Effector memory CD4-positive, alpha-beta T cell (primary cell): Measurements from ENCODE around the gene DAB1.

ENCODE experiments used
- DNase-seq, 3 donors: peaks; one replicate each; pipeline ENCODE4 v3.0.0-alpha.2; 2020
- H3K27ac ChIP-seq: 2 replicates; pipeline ENCODE4 v1.7.0; 2013; ENCODE audit warnings: mild to moderate bottlenecking, low read length, moderate library complexity; ENCODE audit not compliant: insufficient read depth, poor library complexity, severe bottlenecking
- H3K27me3 ChIP-seq: replicated peaks from 2 replicates; pipeline ENCODE4 v1.7.0; 2013; ENCODE audit warnings: mild to moderate bottlenecking, low read length; ENCODE audit not compliant: insufficient read depth, control insufficient read depth, poor library complexity, severe bottlenecking
- H3K36me3 ChIP-seq: 2 replicates; pipeline ENCODE4 v1.7.0; 2013; ENCODE audit warnings: mild to moderate bottlenecking, low read length, moderate library complexity; ENCODE audit not compliant: control insufficient read depth, insufficient read depth
- H3K4me1 ChIP-seq: 2 replicates; pipeline ENCODE4 v1.7.0; 2013; ENCODE audit warnings: low read length, mild to moderate bottlenecking; ENCODE audit not compliant: control insufficient read depth, insufficient read depth, poor library complexity, severe bottlenecking
- H3K4me3 ChIP-seq: 2 replicates; pipeline ENCODE4 v1.7.0; 2013; ENCODE audit warnings: low read length, low read depth, mild to moderate bottlenecking; ENCODE audit not compliant: insufficient read depth, poor library complexity, severe bottlenecking
- H3K9me3 ChIP-seq: 2 replicates; pipeline ENCODE4 v1.7.0; 2013; ENCODE audit warnings: mild to moderate bottlenecking, low read length, moderate library complexity; ENCODE audit not compliant: control insufficient read depth

DAB1 gene

DNA sequence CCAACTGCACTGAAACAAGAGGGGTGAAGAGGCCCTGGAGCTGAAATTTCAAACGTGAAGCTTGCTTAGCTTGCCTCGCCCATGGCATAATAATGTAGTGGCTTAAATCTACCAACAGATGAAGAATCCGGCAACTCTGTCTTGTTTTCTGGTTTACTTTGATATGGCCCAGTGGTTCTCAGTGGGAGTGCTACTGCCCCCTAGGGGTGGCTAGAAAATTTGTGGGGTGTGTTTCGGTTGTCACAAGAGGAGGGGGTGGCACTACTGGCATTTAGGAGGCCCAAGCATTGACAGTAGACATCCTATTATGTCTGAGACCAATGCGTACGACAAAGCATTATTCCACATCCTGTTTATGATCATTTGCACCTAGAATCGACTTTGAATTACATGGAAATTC lies 406.1 kb downstream of the DAB1 start:
- H3K4me3 ChIP-seq = no peak overlapping the region
- H3K27ac ChIP-seq = no peak overlapping the region
- H3K27me3 ChIP-seq = no peaks in the 10 kb centered on the region
- DNase-seq = no peak
- no peaks in the 10 kb centered on the region for H3K9me3 ChIP-seq
- no peaks in the 10 kb centered on the region for H3K4me1 ChIP-seq
- H3K36me3 ChIP-seq = no peaks in the 10 kb centered on the region

DNA sequence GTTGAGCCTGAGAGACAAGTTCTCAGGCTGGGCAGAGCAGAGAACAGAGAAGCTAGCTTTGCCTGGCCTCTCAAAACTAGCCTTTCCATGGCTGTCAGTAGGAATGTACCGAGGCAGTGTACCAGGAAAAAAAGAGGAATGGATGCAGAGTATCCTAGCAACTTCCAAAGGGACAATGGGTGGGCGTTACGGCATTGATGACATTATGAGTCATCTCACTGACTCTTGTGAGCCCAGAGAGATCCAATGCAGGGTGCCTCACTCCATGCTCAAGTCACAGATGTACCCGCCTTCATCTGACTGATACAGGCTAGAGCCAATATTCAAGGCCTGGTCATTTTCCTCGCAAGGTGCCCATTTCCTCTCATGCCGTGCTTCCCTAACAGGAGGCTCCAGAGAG lies 406.7 kb downstream of the DAB1 start:
- DNase-seq = no peak

DNA sequence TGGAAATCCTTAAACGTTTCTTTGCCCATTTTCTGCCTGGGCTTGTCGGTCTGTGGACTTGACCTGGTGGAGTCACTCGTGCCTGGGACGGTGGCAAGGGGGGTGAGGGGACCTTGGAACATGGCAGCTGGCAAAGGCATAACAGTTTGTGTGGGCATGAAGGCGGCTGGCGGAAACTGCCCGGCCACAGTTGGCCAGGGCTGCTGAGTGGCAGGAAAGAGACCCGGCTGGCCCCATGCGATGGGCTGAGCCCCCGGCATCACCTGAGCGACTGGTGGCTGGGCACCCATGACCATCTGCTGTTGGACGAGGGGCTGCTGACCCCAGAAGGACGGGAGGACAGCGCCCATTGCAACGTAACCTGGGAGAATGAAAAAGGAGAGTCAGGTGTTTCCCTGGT lies 408.8 kb downstream of the DAB1 start:
- Histone ChIP-seq H3K27me3 (no peaks in the 10 kb centered on the region), H3K4me1 (no peaks in the 10 kb centered on the region), H3K9me3 (no peaks in the 10 kb centered on the region), H3K36me3 (no peaks in the 10 kb centered on the region), H3K27ac (no peak overlapping the region), H3K4me3 (no peak overlapping the region)
- no peak for DNase-seq

More for the DNA sequence above, 406.7 kb downstream of the DAB1 start:
- no peaks in the 10 kb centered on the region for H3K27me3 ChIP-seq
- H3K27ac ChIP-seq = no peak overlapping the region
- H3K36me3 ChIP-seq = no peaks in the 10 kb centered on the region
- no peaks in the 10 kb centered on the region for H3K9me3 ChIP-seq
- H3K4me1 ChIP-seq = no peaks in the 10 kb centered on the region
- H3K4me3 ChIP-seq = no peak overlapping the region

DNA sequence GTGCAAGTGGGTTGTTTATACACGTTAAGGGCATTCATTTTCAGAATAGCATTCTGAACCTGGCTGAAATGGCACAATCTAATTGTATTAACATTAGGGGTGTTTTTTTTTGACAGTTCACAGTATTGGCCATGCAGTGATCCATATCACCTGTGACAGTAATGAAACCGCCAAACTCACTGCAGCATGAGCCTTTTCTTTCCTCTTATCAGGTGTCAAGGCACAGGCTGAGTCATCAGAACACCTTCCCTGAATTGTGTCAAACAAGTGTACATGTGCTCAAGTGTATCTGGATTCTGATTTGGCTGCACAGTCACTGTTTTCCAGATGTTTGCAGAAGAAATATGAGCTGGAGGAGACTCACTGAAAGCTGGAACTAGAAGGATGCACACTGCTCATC lies 410.3 kb downstream of the DAB1 start:
- Histone ChIP-seq H3K4me1 (no peaks in the 10 kb centered on the region), H3K9me3 (no peaks in the 10 kb centered on the region), H3K27me3 (no peaks in the 10 kb centered on the region), H3K36me3 (no peaks in the 10 kb centered on the region), H3K27ac (no peak overlapping the region), H3K4me3 (no peak overlapping the region)
- no peak for DNase-seq

DNA sequence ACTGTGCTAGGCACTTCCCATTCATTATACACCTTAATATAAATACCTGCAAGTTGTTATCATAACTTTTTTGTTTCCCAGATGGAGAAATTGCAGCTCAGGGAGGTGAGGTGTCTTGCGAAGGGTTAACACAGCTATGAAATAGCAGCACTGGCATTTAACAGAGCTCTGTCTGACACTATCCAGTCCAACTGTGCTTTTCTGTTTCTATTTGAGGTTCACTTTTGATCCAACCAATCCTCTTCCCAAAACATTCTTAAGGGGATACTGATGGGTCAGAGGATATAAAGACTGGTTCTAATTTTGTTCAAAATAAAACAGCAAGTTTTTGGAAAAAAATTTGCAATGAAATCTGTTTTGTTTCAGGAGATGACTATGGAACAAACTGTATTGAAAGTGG lies 411.5 kb downstream of the DAB1 start:
- Histone ChIP-seq H3K4me3 (no peak overlapping the region), H3K4me1 (no peaks in the 10 kb centered on the region), H3K27me3 (no peaks in the 10 kb centered on the region), H3K27ac (no peak overlapping the region), H3K36me3 (no peaks in the 10 kb centered on the region), H3K9me3 (no peaks in the 10 kb centered on the region)
- DNase-seq = no peak

DNA sequence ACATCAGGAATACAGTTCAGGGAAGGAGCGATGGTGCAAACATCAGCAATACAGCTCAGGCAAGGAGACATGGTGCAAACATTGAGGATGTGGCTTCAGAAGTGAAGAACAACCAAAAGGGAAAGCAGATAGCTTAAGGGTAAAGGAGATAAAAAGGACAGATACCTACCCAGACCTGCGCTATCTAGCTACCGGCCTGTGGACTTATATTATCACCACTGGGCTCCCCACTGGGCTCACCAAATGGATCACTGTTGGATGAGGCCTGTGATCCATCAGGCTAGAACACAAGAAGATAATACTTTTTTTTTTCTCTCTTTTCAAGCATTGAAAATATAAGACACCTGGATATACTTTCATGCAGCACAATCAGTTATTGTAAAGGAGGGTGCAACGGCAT lies 413.3 kb downstream of the DAB1 start:
- DNase-seq = no peak
- H3K4me1 ChIP-seq = no peaks in the 10 kb centered on the region
- no peaks in the 10 kb centered on the region for H3K27me3 ChIP-seq
- H3K27ac ChIP-seq = no peak overlapping the region
- H3K4me3 ChIP-seq = no peak overlapping the region
- H3K9me3 ChIP-seq = no peaks in the 10 kb centered on the region
- H3K36me3 ChIP-seq = no peaks in the 10 kb centered on the region

DNA sequence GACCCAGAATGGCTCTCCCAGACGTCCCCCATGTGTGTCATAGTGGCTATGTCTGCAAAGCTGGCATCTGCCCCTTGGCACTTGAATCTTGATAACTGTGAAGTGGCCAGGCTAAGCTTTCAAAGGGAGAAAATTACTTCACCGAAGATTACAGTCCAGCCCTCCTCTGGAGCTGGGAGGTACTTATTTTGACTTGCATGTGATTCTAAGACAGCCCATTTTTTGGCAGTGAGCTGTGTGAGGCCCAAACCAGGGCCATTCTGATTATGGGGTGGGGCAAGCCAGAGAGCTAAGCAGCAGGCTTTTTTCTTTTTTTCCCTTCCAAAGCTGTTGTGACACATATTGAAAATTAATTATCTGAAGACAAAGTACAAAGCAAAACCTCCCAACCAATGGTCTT lies 415.9 kb downstream of the DAB1 start:
- no peaks in the 10 kb centered on the region for H3K36me3 ChIP-seq
- DNase-seq = no peak
- H3K27me3 ChIP-seq = no peaks in the 10 kb centered on the region
- no peaks in the 10 kb centered on the region for H3K4me1 ChIP-seq
- H3K9me3 ChIP-seq = no peaks in the 10 kb centered on the region
- H3K27ac ChIP-seq = no peak overlapping the region
- H3K4me3 ChIP-seq = no peak overlapping the region

DNA sequence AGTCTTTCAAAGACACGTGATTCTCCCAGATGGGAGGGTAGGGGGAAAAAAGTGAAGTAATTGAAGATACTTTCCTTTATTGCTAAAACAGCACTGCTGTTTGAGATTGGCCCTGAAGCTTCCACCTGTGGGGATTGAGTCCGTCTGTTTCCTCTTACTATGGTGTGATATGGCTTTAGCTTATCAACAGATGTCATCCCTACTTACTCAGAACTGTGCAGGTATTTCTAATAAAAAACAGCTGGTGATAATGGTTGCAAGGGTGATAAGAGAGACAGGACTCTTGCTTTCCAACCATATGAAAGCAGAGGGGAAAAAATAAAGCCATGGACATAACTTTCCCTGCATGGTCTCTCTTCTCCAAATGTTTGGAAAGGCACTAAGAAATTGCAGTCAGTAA lies 416.4 kb downstream of the DAB1 start:
- no peak overlapping the region for H3K4me3 ChIP-seq
- no peaks in the 10 kb centered on the region for H3K4me1 ChIP-seq
- H3K27me3 ChIP-seq = no peaks in the 10 kb centered on the region
- no peak overlapping the region for H3K27ac ChIP-seq
- DNase-seq = no peak
- no peaks in the 10 kb centered on the region for H3K9me3 ChIP-seq
- no peaks in the 10 kb centered on the region for H3K36me3 ChIP-seq

DNA sequence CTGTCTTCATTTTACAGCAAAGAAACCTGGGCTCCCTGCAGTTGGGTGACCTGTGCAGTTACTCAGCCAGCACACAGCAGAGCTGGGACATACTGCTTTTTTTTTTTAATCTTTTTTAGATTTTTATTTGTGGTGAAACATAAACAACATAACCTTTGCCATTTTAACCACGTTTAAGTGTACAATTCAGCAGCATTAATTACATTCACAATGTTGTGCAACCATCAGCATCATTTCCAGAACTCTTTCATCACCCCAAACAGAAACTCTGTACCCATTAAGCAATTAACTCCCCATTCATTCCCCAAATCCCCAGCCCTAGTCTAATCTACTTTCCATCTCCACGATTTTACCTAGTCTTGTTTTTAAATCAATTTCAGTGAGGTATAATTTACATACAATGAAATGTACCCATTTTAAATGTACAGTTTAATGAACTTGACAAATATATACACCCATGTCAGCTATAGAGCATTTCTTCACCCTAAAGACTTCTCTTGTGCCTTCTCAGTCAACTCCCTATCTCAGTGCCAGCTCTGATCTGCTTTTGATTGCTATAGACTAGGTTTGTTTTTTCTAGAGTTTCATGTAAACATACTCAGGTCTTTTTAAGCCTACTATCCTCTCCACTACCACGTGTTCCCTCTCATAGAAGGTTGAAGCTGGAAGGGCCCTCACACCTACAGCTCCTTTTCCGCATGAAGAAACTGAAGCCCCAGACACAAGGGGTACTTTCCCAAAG lies 420.3 kb downstream of the DAB1 start:
- H3K36me3 ChIP-seq = no peaks in the 10 kb centered on the region
- no peak for DNase-seq
- H3K4me1 ChIP-seq = no peaks in the 10 kb centered on the region
- H3K27ac ChIP-seq = no peak overlapping the region
- no peak overlapping the region for H3K4me3 ChIP-seq
- H3K9me3 ChIP-seq = no peaks in the 10 kb centered on the region
- no peaks in the 10 kb centered on the region for H3K27me3 ChIP-seq

DNA sequence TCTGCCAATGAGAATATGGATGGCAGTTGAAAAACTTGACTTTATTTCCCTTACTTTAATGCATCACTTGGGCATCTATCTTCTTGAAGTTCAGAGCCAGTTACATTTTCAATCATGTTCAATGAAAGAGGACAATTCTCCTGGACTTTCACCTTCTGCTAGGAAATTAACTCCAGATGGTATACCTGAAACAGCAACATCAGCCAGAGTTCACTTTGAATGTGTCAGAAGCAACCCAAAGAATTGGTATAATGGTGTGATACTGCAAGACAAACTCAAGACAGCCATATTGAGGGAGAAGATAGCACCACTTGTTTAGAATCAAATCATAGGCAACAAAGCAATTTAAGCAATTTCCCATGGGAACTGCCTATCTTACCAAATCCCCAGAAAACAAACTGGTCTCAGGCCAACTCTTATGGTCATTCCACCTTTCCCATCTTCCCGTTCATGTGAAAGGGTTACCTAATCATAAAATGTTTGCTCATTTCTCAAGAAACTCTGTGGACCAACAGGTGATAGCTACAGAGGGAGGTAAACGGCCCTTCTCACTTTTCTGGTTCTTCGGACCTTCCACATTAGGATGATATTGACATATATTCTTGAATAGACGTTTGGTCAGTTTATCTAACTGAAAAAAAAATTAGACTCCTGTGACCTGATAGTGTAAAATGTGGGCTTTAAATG lies 428.3 kb downstream of the DAB1 start:
- Histone ChIP-seq H3K4me1 (no peaks in the 10 kb centered on the region), H3K36me3 (no peaks in the 10 kb centered on the region), H3K27ac (no peak overlapping the region), H3K27me3 (no peaks in the 10 kb centered on the region), H3K4me3 (no peak overlapping the region), H3K9me3 (no peaks in the 10 kb centered on the region)
- DNase-seq = no peak
